A549 (cell line): ENCODE data around the gene SLC33A1. TPM values are rescaled to one million over a fixed set of nuclear protein-coding genes. Genes with fewer than 3 reads are reported as not detected.

ENCODE experiments used
- ATAC-seq, 2 experiments: fragments of 200-7000 bp in 1 of 2; fragments of >200 bp in 1 of 2; cut with Nextera tagmentation in 1 of 2; cut with Tn5 transposase in 1 of 2; 3 replicates each; pipeline versions ENCODE4 v1.8.0 to v1.9.1; 2018 to 2020; ENCODE audit warnings: mild to moderate bottlenecking in 1 of 2, moderate library complexity in 1 of 2
- CTCF ChIA-PET: fragments of 300-600 bp; sonication (Branson Sonifier 250); formaldehyde crosslinking; extraction: SDS; loops from one replicate; lab custom pipeline; 2021; ENCODE audit warnings: antibody characterized with exemption, inconsistent platforms; lab: Yijun Ruan, JAX
- POLR2A ChIA-PET: fragments of 350-600 bp; formaldehyde crosslinking; extraction: SDS; loops from one replicate; lab custom pipeline; 2021; ENCODE audit warnings: antibody characterized with exemption, inconsistent platforms; lab: Yijun Ruan, JAX
- DNase-seq, 2 experiments: peaks; one replicate each; pipeline versions ENCODE4 v3.0.0 to v3.0.0-alpha.2; 2011 to 2016; ENCODE audit warnings: low read depth in 1 of 2, low spot score in 1 of 2
- FAIRE-seq: peaks from 2 replicates; lab custom pipeline; 2011; peaks lifted over from hg19 to GRCh38; lab: Jason Lieb, UNC
- H3K27ac ChIP-seq, 2 experiments: fragments of >200 bp; sonication (Bioruptor Twin); formaldehyde crosslinking; 3 replicates each; pipeline ENCODE4 v1.5.1; 2016 to 2017
- H3K4me1 ChIP-seq: fragments of >200 bp; sonication (Bioruptor Twin); formaldehyde crosslinking; 3 replicates; pipeline ENCODE4 v1.6.1; 2016
- H3K4me2 ChIP-seq: fragments of >200 bp; sonication (Bioruptor Twin); formaldehyde crosslinking; 3 replicates; pipeline ENCODE4 v1.6.1; 2016
- H3K4me3 ChIP-seq: fragments of >200 bp; sonication (Bioruptor Twin); formaldehyde crosslinking; 3 replicates; pipeline ENCODE4 v1.5.1; 2016
- H3K9me3 ChIP-seq: fragments of >200 bp; sonication (Bioruptor Twin); formaldehyde crosslinking; 3 replicates; pipeline ENCODE4 v1.6.1; 2016
- BCL3 ChIP-seq: fragments of >200 bp; sonication (Bioruptor Twin); formaldehyde crosslinking; IDR thresholded peaks from 3 replicates; pipeline ENCODE4 v1.6.1; 2016
- CBX2 ChIP-seq: fragments of 200-600 bp; sonication (generic); IDR thresholded peaks from 2 replicates; pipeline ENCODE4 v1.6.1; 2016; ENCODE audit warnings: low read depth, mild to moderate bottlenecking, borderline replicate concordance
- CBX8 ChIP-seq: fragments of 200-600 bp; sonication (generic); IDR thresholded peaks from 2 replicates; pipeline ENCODE4 v1.6.1; 2016
- CEBPB ChIP-seq, 2 experiments: fragments of >200 bp in 1 of 2; sonication (Bioruptor Twin) in 1 of 2; formaldehyde crosslinking in 1 of 2; IDR thresholded peaks; 2 replicates each; pipeline ENCODE4 v1.6.1; 2012 to 2016
- E2F6 ChIP-seq: IDR thresholded peaks from 2 replicates; pipeline ENCODE4 v1.6.1; 2012; ENCODE audit warnings: low read depth, borderline replicate concordance
- EHF ChIP-seq: fragments of 250-450 bp; sonication (Bioruptor Pico); IDR thresholded peaks from 2 replicates; pipeline ENCODE4 v1.5.0; 2020; ENCODE audit warnings: mild to moderate bottlenecking
- EHMT2 ChIP-seq: fragments of 200-600 bp; sonication (generic); IDR thresholded peaks from 2 replicates; pipeline ENCODE4 v1.6.1; 2016; ENCODE audit warnings: antibody characterized with exemption, low read depth, mild to moderate bottlenecking, moderate library complexity
- ELK1 ChIP-seq: fragments of 150-350 bp; IDR thresholded peaks from 2 replicates; pipeline ENCODE4 v1.6.1; 2014; ENCODE audit warnings: low read depth, mild to moderate bottlenecking, low read length
- EP300 ChIP-seq, 2 experiments: fragments of >200 bp; sonication (Bioruptor Twin); formaldehyde crosslinking; IDR thresholded peaks; 2 replicates in 1 of 2; 3 replicates in 1 of 2; pipeline ENCODE4 v1.6.1; 2016 to 2017
- FOSB ChIP-seq: fragments of 250-450 bp; sonication (Bioruptor Pico); IDR thresholded peaks from 2 replicates; pipeline ENCODE4 v1.5.0; 2020; ENCODE audit warnings: mild to moderate bottlenecking, moderate library complexity
- FOSL2 ChIP-seq, 2 experiments: fragments of 450-650 bp in 1 of 2; fragments of >200 bp in 1 of 2; sonication (Bioruptor Twin) in 1 of 2; formaldehyde crosslinking; IDR thresholded peaks; 2 replicates each; pipeline versions ENCODE4 v1.5.0 to v1.6.1; 2016 to 2020; ENCODE audit warnings: mild to moderate bottlenecking in 1 of 2, moderate library complexity in 1 of 2
- HDAC2 ChIP-seq: fragments of 200-600 bp; sonication (generic); IDR thresholded peaks from 2 replicates; pipeline ENCODE4 v1.6.1; 2016
- HMGXB4 ChIP-seq: fragments of 250-450 bp; sonication (Bioruptor Pico); IDR thresholded peaks from 2 replicates; pipeline ENCODE4 v1.5.0; 2021; ENCODE audit warnings: mild to moderate bottlenecking, moderate library complexity, borderline replicate concordance
- HOXB5 ChIP-seq: fragments of 250-450 bp; sonication (Bioruptor Pico); IDR thresholded peaks from 2 replicates; pipeline ENCODE4 v1.5.0; 2020; ENCODE audit warnings: mild to moderate bottlenecking, moderate library complexity
- JUN ChIP-seq, 2 experiments: fragments of >200 bp; sonication (Bioruptor Twin); formaldehyde crosslinking; IDR thresholded peaks; 2 replicates in 1 of 2; 3 replicates in 1 of 2; pipeline ENCODE4 v1.6.1; 2016 to 2017
- KDM5A ChIP-seq: fragments of 200-600 bp; sonication (generic); IDR thresholded peaks from 2 replicates; pipeline ENCODE4 v1.6.1; 2016; ENCODE audit warnings: antibody characterized with exemption, mild to moderate bottlenecking
- MAFK ChIP-seq: fragments of 450-650 bp; IDR thresholded peaks from 2 replicates; pipeline ENCODE4 v1.6.1; 2014; ENCODE audit not compliant: partially characterized antibody
- MAX ChIP-seq: IDR thresholded peaks from 2 replicates; pipeline ENCODE4 v1.6.1; 2012
- MYC ChIP-seq: IDR thresholded peaks from 2 replicates; pipeline ENCODE4 v1.6.1; 2012; ENCODE audit warnings: mild to moderate bottlenecking, inconsistent platforms, low read length, improper control_type of control experiment, borderline replicate concordance
- NPAS2 ChIP-seq: fragments of 250-450 bp; sonication (Bioruptor Pico); IDR thresholded peaks from 2 replicates; pipeline ENCODE4 v1.8.0; 2022; ENCODE audit warnings: mild to moderate bottlenecking, moderate library complexity, borderline replicate concordance
- PBX3 ChIP-seq: IDR thresholded peaks from 2 replicates; pipeline ENCODE4 v1.6.1; 2012
- PHF8 ChIP-seq: fragments of 200-600 bp; sonication (generic); IDR thresholded peaks from 2 replicates; pipeline ENCODE4 v1.6.1; 2016; ENCODE audit warnings: low read depth, mild to moderate bottlenecking, antibody characterized with exemption, moderate library complexity, borderline replicate concordance
- POLR2A ChIP-seq: IDR thresholded peaks from 2 replicates; pipeline ENCODE4 v1.6.1; 2012; ENCODE audit warnings: mild to moderate bottlenecking, low read length
- RAD21 ChIP-seq, 2 experiments: fragments of >200 bp in 1 of 2; sonication (Bioruptor Twin) in 1 of 2; formaldehyde crosslinking in 1 of 2; IDR thresholded peaks in 1 of 2; conservative IDR thresholded peaks in 1 of 2; 2 replicates in 1 of 2; 3 replicates in 1 of 2; pipeline ENCODE4 v1.6.1; 2012 to 2018; ENCODE audit warnings: inconsistent platforms in 1 of 2
- RARB ChIP-seq: fragments of 250-450 bp; sonication (Bioruptor Pico); IDR thresholded peaks from 2 replicates; pipeline ENCODE4 v1.8.0; 2021; ENCODE audit warnings: mild to moderate bottlenecking, moderate library complexity
- RFX5 ChIP-seq: fragments of 450-650 bp; IDR thresholded peaks from 2 replicates; pipeline ENCODE4 v1.7.1; 2014; ENCODE audit warnings: antibody characterized with exemption, mild to moderate bottlenecking, moderate library complexity
- TFCP2L1 ChIP-seq: fragments of 250-450 bp; sonication (Bioruptor Pico); IDR thresholded peaks from 2 replicates; pipeline ENCODE4 v1.5.0; 2021; ENCODE audit warnings: mild to moderate bottlenecking
- TP53 ChIP-seq: fragments of 250-450 bp; sonication (Bioruptor Pico); IDR thresholded peaks from 2 replicates; pipeline ENCODE4 v1.5.0; 2021; ENCODE audit warnings: mild to moderate bottlenecking, moderate library complexity
- USF2 ChIP-seq: fragments of 450-650 bp; IDR thresholded peaks from 2 replicates; pipeline ENCODE4 v1.6.1; 2014; ENCODE audit warnings: antibody characterized with exemption
- ZFP36 ChIP-seq: fragments of 450-650 bp; IDR thresholded peaks from 2 replicates; pipeline ENCODE4 v1.6.1; 2014; ENCODE audit warnings: borderline replicate concordance; ENCODE audit not compliant: partially characterized antibody
- ZSCAN20 ChIP-seq: fragments of 250-450 bp; sonication (Bioruptor Pico); IDR thresholded peaks from 2 replicates; pipeline ENCODE4 v1.8.0; 2022; ENCODE audit warnings: mild to moderate bottlenecking, moderate library complexity
- WGBS: methylation state at CpG from one replicate; pipeline ENCODE4 v1.1.6; 2017; ENCODE audit errors: missing lambda C conversion rate; 5-methylcytosine and 5-hydroxymethylcytosine counted together
- polyA minus RNA-seq: library from RNA; depleted of rRNA, polyadenylated mRNA; stranded (reverse); fragments of >200 nt; gene quantifications from 2 replicates; pipeline ENCODE4 v1.2.3, GENCODE V29; 2011; rRNA and poly(A)+ RNA removed
- polyA plus RNA-seq, 4 experiments: library from polyadenylated mRNA; depleted of rRNA in 3 of 4; stranded (reverse); fragments of >200 nt; fragmentation: RNase III in 1 of 4; extraction: RNeasy Plus Mini Kit Qiagen cat#74134 plus additional on column Dnase treatment in 1 of 4; gene quantifications; 2 replicates in 3 of 4; 3 replicates in 1 of 4; pipeline ENCODE4 v1.2.3, GENCODE V29; 2011 to 2017

SLC33A1 gene
- polyA plus RNA-seq (2011; rRNA removed), result 42.6 and 45.9 TPM in 2 replicates
- polyA plus RNA-seq (2012; cell fraction: cytosol; rRNA removed), result 7.5 and 9.7 TPM in 2 replicates
- 15.3 and 17.9 TPM in 2 replicates for polyA plus RNA-seq (2012; cell fraction: nucleus; rRNA removed)
- 16.6 to 18.9 TPM (median 17.0 TPM) in 3 replicates for polyA plus RNA-seq (2017; fragmentation: RNase III; extraction: RNeasy Plus Mini Kit Qiagen cat#74134 plus additional on column Dnase treatment)
- polyA minus RNA-seq, result 32.0 and 34.1 TPM in 2 replicates

GRCh38 chr3:155854141-155854940, at the start of gene SLC33A1:
SLC33A1 (minus strand) TSS chr3:155854427; CDS start chr3:155853997, 430 bp downstream.
- Histone ChIP-seq H3K4me1 (peaks cover 16% of the 10 kb centered on the region), H3K4me2 (peak within 1 kb of the TSS; percentile 94), H3K9me3 (no peaks in the 10 kb centered on the region), H3K4me3 (peak within 1 kb of the TSS; percentile 71), H3K27ac (peak within 1 kb of the TSS; percentile 92 to 94)
- peak; percentile 80 for FAIRE-seq
- peak; percentile 100 for DNase-seq
- POLR2A ChIA-PET, result interaction anchor here (0.6 to 2.5 kb wide), 3 partner anchors 11 to 48 kb away, joined by 3 to 19 read pairs (median 16); partner anchors contain the start of genes C3orf33 and GMPS
- CTCF ChIA-PET, result interaction anchor here (7.1 kb wide), 1 partner anchor 49 kb away, joined by 40 read pairs; the partner anchor contains the start of gene C3orf33
- WGBS, result under 1% methylated on average over 28 of the region's 50 CpGs
- peak; percentile 98 for ATAC-seq
- TF ChIP-seq NPAS2 (CRISPR knock-in tag) (peak; percentile 84), MAFK (no peak), FOSB (CRISPR knock-in tag) (no peak), ZFP36 (no peak), E2F6 (peak; percentile 89; the same call in 1 of the 2 replicates), HMGXB4 (CRISPR knock-in tag) (no peak), EP300 (IDR thresholded peaks at IDR 0.05) (peak in 1 of 2 experiments; percentile 41; a peak in 1 of 5 replicates), ZSCAN20 (CRISPR knock-in tag) (no peak), FOSL2 (IDR thresholded peaks at IDR 0.05) (no peak), FOSL2 (CRISPR knock-in tag; IDR thresholded peaks at IDR 0.05) (peak; percentile 69), RAD21 (conservative IDR thresholded peaks at IDR 0.05 in 1 of 2, IDR thresholded peaks at IDR 0.05 in 1 of 2) (no peak), RFX5 (0 out of 2 replicates have a peak, but pooled peaks have one; percentile 66), MAX (peak; percentile 98), RARB (CRISPR knock-in tag) (0 out of 2 replicates have a peak, but pooled peaks have one; percentile 67), HOXB5 (CRISPR knock-in tag) (0 out of 2 replicates have a peak, but pooled peaks have one; percentile 24), KDM5A (peak; percentile 80), MYC (peak; percentile 87), HDAC2 (no peak), USF2 (peak; percentile 100), CBX2 (no peak), TP53 (CRISPR knock-in tag) (no peak), EHF (no peak; the same call in 1 of the 2 replicates), PHF8 (peak; percentile 71; the same call in 1 of the 2 replicates), EHMT2 (no peak), CEBPB (IDR thresholded peaks at IDR 0.05) (peak in 1 of 2 experiments; percentile 60; a peak in 2 of 4 replicates), CBX8 (no peak), PBX3 (peak; percentile 63), POLR2A (peak; percentile 91), JUN (IDR thresholded peaks at IDR 0.05) (peak; percentile 80 to 94; a peak in 4 of 5 replicates), TFCP2L1 (CRISPR knock-in tag) (peak; percentile 74; the same call in 1 of the 2 replicates), ELK1 (no peak), BCL3 (peak; percentile 72; the same call in 1 of the 3 replicates)
